CD1c-positive myeloid dendritic cell (primary cell): Measurements from ENCODE around the gene MTCL1.
A peak's percentile ranks its signal among the peaks of the same experiment; 100 is the strongest.

Source experiments
- DNase-seq: peaks from one replicate; pipeline ENCODE4 v3.0.0-alpha.2; 2016; ENCODE audit errors: extremely low spot score

The MTCL1 gene

GRCh38 chr18:8688216-8688800, 17.0 kb upstream of the MTCL1 start:
- no peak for DNase-seq

GRCh38 chr18:8688816-8689215, 16.5 kb upstream of the MTCL1 start:
- no peak for DNase-seq

GRCh38 chr18:8689517-8689916, 15.8 kb upstream of the MTCL1 start:
- DNase-seq, result no peak

DNA sequence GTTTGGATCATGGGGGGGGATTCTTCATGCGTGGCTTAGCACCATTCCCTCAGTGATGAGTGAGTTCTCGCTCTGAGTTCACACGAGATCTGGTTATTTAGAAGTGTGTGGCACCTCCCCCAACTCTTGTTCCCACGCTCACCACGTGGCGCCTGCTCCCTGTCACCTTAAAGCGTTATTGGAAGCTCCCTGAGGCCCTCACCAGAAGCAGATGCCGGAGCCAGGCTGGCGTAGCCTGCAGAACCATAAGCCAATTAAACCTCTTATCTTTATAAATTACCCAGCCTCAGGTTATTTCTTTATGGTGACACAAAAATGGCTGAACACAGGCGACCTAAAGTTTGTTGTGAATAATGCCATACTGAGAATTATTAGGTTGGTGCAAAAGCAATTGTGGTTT, 10.5 kb upstream of the MTCL1 start:
- no peak for DNase-seq

GRCh38 chr18:8695932-8696517, 9.3 kb upstream of the MTCL1 start:
- peak; percentile 66 for DNase-seq

DNA sequence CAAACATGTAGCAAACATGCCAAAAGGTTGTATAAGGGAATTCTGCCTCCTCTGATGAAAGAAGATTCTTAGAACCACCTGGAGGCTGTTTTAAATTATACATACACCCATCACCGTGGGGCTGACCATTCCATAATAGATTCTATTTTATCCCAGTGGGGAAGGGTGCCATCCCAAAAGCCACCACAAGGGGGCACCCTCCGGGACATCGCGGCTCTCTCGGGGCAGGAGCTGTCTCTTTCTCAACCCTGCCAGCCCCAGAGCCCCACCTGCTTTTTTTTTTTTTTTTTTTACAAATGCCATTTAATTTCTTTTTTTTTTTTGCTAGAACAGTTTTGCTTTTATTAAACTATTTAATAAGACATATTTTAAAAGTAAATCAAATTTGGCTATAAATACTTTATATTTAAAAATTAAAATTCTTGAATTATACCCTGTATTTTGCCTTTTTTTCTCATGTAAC, 8.6 kb upstream of the MTCL1 start:
- DNase-seq, result peak; percentile 80

DNA sequence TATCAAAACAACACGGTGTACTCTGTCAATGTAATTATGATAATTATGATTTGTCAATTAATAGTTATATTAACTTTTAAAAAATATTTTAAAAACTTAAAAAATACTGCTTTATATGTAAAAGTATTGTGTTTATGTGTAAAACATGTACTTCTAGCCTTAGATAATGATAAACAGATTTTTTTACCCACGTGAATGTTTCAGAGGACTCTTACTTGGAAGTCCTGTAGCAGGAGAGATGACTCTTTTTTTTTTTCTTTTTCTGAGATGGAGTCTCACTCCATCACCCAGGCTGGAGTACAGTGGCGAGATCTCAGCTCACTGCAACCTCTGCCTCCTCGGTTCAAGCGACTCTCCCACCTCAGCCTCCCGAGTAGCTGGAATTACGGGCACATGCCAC, 6.2 kb upstream of the MTCL1 start:
- DNase-seq, result no peak

GRCh38 chr18:8699948-8700347, 5.4 kb upstream of the MTCL1 start:
- peak; percentile 57 for DNase-seq

GRCh38 chr18:8701546-8702118, 3.7 kb upstream of the MTCL1 start:
- no peak for DNase-seq

DNA sequence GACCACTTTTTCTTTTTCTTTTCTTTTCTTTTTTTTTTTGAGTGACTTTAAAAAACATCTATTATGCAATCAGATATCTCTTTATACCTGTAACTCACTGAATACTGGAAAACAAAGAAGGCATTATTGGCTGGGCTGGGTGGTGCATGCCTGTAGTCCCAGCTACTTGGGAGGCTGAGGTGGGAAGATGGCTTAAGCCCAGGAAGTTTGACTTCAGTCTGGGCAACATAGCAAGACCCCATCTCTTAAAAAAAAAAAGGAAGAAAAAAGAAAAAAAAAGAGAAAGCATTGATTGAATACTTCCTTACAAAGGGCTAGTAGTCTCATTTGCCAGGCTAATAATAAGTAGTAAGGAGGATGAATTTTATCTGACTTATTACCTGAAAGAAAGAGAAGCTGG, 2.7 kb upstream of the MTCL1 start:
- no peak for DNase-seq

GRCh38 chr18:8703092-8703709, 2.2 kb upstream of the MTCL1 start:
- peak; percentile 82 for DNase-seq

DNA sequence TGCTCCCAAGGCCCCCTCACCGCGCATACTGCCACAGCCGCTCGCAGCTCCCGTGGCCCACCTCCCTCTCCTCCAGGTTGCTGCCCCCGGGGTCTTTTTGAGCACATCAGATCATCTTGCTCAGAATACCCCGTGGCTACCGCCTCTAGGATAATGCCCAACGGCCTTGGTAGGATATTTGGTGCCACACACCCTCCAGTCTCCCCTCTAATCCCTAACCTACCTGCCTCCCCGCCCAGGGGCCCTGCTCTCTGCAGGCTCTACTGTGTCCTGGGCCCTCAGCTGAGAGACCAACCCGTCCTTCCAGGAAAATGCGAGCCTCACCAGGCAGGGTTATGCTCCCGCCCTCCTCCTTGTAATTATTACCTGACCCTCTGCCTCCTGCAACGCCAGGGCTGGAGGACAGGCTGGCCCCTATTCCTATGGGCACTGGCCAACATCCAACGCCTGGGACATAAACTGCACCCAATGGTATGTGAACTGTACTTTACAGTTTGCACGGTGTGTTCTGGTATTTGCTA, 1.5 kb upstream of the MTCL1 start:
- DNase-seq, result no peak

DNA sequence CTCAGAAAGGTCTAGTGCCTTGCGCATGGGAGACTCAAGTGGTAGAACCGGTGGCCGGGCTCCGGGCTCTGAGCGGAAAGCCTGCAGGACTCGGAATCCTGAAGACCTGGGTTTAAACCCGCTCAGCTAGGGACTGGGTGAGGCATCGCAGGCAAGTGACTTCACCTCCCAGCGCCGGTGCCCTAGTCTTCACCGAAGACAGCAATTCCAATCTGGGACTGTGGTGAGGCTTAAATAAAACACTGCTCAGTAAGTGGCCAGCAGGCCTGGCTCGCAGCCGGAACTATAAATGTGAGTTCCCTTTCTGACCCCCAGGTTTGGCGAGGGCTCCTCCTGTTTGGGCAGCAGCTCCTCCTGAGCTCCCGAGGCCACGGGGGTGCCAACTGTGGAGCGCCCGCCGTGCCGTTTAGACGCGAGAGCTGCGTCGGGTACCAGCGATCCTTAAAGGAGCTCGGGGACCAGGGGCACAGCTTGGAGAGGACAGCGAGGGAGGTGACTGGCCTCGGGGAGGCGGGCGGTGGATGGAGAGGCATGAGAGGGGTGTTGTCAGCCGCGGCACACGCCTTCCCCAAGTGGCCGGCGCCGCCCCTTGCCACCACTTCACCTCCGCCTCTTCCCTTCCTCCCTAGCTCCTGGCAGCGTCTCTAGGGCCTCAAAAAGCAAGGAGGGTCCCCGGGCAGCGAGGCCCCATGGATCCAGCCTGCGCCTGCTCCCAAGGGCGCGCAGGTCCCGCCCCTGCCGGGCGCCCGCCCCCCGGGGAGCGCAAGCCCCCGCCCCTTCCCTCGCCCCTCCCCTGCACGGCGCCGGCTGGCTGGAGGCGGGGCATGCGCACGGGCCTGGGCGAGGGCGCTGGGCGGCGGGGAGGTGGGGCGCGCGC, 757 bp upstream of the MTCL1 start:
- peak; percentile 93 for DNase-seq

DNA sequence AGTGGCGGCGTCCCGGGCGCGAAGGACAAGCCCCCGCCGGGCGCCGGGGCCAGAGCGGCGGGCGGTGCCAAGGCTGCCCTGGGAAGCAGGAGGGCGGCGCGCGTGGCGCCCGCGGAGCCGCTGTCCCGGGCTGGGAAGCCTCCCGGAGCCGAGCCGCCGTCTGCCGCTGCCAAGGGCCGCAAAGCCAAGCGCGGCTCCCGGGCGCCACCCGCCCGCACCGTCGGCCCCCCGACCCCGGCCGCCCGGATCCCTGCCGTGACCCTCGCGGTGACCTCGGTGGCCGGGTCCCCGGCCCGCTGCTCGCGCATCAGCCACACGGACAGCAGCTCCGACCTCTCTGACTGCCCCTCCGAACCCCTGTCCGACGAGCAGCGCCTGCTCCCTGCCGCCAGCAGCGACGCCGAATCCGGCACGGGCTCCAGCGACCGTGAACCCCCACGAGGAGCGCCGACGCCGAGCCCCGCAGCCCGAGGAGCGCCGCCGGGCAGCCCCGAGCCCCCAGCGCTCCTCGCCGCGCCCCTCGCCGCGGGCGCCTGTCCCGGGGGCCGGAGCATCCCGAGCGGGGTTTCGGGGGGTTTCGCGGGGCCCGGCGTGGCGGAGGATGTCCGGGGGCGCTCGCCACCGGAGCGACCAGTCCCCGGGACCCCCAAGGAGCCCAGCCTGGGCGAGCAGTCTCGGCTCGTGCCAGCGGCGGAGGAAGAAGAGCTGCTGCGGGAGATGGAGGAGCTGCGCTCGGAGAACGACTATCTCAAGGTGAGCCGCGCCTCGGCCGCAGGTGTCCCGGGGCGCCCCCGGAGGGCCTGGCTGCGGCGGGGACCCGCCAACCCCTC, 820 bp downstream of the MTCL1 start:
- peak; percentile 23 for DNase-seq

DNA sequence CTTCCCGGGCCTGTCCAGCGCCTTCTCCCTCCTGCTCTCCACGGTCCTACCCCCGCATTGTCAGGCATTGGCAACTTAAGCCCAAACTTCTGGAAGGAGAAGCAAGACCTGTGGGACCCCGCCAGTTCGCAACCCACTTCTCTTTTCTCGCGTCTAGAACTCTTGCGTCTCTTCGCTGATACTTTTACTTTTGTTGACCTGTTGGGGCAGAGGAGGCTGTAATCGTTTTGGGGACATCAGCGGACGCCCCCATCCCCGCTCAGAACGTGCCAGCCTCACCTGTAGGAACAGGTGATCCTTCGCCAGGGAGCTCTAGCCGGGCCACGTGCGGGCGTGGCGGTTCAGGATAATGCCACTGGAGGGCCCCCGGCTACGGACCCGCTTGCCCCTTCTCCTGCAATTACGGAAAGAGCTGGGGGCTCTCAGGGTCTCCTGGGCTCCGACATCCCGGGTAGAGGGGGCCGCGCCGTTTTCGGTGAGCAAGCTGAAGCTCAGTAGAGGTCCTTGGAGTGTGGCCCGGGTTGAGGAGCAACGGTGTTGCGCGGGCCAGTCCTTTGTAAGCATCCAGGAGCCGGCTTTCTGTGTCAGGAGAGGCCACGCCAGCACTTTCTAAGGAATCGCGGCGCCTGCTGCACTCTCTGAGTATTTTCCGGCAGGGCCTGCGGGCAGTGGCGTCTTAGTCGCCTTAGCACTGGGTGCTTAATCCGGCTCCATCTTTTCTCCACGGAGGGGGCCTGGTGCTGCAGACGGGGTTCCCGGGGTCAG, 1.6 kb downstream of the MTCL1 start:
- peak; percentile 53 for DNase-seq

DNA sequence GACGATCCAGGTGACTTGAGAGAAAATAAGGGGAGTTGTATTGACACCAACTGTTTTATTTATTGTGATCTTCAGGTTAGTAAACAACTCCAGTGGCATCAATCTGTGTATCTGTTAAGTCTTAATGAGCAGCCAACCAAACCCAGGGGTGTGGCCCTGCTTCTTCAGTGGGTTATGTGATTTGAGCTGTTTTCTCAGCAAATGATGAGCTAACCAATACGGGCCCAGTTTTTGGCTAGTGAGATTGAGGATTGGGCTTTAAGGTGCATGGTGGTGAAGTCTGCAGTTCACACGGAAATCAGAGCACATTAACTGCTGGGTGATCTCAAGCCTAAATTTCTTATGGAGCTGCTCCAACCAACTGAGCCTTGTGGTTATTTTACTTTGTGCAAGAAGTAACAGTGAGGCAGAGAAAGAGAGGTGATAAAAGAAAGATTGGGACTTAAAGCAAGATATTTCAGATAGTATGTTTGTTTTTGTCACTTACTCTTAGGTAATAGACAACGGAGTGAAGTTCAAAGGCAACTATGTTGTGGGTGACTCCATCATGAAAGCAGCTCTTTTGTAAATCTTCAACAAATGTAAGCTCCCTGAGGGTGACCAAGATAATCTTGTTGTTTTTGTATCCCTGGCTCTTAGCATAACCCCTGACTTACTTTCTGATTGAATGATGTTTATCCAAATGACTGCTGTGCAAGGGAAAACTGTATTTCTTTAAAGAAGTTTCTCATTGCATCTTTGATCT, 2.4 kb downstream of the MTCL1 start:
- DNase-seq, result no peak

- no peak for DNase-seq
Measured at GRCh38 chr18:8708670-8709069, 3.3 kb downstream of the MTCL1 start.

GRCh38 chr18:8709248-8710059, 4.1 kb downstream of the MTCL1 start:
- no peak for DNase-seq

- DNase-seq, result no peak
Measured at GRCh38 chr18:8711736-8712135, 6.4 kb downstream of the MTCL1 start.
